Activated naive CD8-positive, alpha-beta T cell treated with anti-CD3 and anti-CD28 coated beads for 36 hours (primary cell): ENCODE measurements around the gene RNASE12. TPM values are rescaled to one million over a fixed set of nuclear protein-coding genes. Genes with fewer than 3 reads are reported as not detected.
"Not testable (repeated sequence)": the region's sequence is repeated elsewhere in the genome, so short reads cannot be mapped to it uniquely, and the experiment has no call there.

Experiments used
- DNase-seq: peaks from one replicate; pipeline ENCODE4 v3.0.0; 2021
- H3K27ac Mint-ChIP-seq: one replicate; pipeline ENCODE4 v1.8.0; 2022; ENCODE audit warnings: mild to moderate bottlenecking, moderate library complexity, mixed read lengths
- H3K27me3 Mint-ChIP-seq: one replicate; pipeline ENCODE4 v1.8.0; 2022; ENCODE audit warnings: mild to moderate bottlenecking, mixed read lengths
- H3K36me3 Mint-ChIP-seq: one replicate; pipeline ENCODE4 v1.8.0; 2021; ENCODE audit warnings: mild to moderate bottlenecking, mixed read lengths
- H3K4me1 Mint-ChIP-seq: one replicate; pipeline ENCODE4 v1.8.0; 2021; ENCODE audit warnings: mixed read lengths
- H3K4me3 Mint-ChIP-seq: one replicate; pipeline ENCODE4 v1.8.0; 2022; ENCODE audit warnings: mild to moderate bottlenecking, moderate library complexity, mixed read lengths
- H3K9me3 Mint-ChIP-seq: one replicate; pipeline ENCODE4 v1.8.0; 2022; ENCODE audit warnings: mixed read lengths
- total RNA-seq, 2 experiments: library from RNA; stranded (reverse); gene quantifications; one replicate each; pipeline ENCODE4 v1.2.3, GENCODE V29; 2021

Gene RNASE12
- total RNA-seq, 2 experiments from 2014 or later: not detected

DNA sequence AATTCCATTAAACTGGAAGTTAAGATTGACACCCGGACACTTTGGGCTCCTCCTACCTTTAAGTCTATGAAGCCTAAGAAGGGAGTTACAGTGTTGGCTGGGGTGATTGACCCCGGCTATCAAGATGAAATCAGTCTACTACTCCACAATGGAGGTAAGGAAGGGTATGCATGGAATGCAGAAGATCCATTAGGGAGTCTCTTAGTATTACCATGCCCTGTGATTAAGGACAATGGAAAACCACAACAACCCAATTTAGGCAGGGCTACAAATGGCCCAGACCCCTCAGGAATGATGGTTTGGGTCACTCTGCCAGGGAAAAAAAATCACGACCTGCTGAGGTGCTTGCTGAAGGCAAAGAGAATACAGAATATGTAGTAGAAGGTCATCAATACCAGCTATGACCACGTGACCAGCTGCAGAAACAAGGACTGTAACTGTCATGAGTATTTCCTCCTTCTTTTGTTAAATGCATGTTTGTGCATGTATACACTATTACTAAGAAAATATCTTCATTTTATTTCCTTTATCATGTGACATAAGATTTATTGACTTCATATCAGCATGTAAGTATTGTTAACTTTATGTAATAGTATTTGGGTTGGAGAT, 18.7 kb downstream of the RNASE12 start:
- not testable (repeated sequence) for H3K9me3 Mint-ChIP-seq, H3K27ac Mint-ChIP-seq, H3K27me3 Mint-ChIP-seq, H3K4me3 Mint-ChIP-seq, DNase-seq, H3K4me1 Mint-ChIP-seq, H3K36me3 Mint-ChIP-seq

DNA sequence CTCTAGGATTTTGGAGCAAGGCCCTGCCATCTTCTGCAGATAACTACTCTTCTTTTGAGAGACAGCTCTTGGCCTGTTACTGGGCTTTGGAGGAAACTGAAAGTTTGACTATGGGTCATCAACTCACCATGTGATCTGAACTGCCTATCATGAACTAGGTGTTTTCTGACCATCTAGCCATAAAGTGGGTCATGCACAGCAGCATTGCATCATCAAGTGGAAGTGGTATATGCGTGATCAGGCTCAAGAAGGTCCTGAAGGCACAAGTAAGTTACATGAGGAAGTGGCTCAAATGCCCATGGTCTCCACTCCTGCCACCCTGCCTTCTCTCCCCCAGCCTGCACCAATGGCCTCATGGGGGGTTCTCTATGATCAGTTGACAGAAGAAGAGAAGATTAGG, 20.5 kb downstream of the RNASE12 start:
- not testable (repeated sequence) for DNase-seq, H3K9me3 Mint-ChIP-seq, H3K27me3 Mint-ChIP-seq, H3K4me3 Mint-ChIP-seq, H3K4me1 Mint-ChIP-seq, H3K36me3 Mint-ChIP-seq, H3K27ac Mint-ChIP-seq

DNA sequence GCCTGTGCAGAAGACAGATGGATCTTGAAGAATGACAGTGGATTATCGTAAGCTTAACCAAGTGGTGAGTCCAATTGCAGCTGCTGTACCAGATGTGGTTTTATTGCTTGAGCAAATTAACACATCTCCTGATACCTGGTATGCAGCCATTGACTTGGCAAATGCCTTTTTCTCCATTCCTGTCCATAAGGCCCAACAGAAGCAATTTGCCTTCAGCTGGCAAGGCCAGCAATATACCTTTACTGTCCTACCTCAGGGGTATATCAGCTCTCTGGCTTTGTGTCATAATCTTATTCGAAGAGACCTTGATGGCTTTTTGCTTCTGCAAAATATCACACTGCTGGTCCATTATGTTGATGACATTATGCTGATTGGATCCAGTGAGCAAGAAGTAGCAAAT, 21.3 kb downstream of the RNASE12 start:
- H3K4me3 Mint-ChIP-seq, H3K9me3 Mint-ChIP-seq, H3K4me1 Mint-ChIP-seq, DNase-seq, H3K36me3 Mint-ChIP-seq, H3K27ac Mint-ChIP-seq, H3K27me3 Mint-ChIP-seq: not testable (repeated sequence)

DNA sequence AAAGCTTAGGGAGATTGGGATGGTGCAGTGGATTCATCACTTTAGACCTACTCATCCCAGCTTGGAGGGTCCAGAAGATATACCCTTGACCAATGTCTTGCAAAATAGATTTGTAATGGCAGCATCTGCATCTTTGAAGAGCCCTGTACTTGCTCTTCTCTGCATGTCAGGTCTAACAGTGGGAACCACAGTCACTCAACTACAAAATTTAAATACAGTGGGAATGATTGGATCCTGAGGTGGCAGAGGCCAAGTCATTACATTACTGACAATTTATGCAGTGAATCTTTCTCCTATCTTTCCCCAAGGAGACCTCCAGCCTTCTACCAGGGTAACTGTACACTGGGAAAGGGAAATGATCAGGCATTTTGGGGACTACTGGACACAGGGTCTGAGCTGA, 22.1 kb downstream of the RNASE12 start:
- Mint-ChIP-seq H3K9me3 (peaks cover 10% of the 10 kb centered on the region), H3K27ac (no peak overlapping the region), H3K4me3 (no peak overlapping the region), H3K27me3 (no peaks in the 10 kb centered on the region), H3K36me3 (no peaks in the 10 kb centered on the region), H3K4me1 (peaks cover 8% of the 10 kb centered on the region)
- DNase-seq: no peak

DNA sequence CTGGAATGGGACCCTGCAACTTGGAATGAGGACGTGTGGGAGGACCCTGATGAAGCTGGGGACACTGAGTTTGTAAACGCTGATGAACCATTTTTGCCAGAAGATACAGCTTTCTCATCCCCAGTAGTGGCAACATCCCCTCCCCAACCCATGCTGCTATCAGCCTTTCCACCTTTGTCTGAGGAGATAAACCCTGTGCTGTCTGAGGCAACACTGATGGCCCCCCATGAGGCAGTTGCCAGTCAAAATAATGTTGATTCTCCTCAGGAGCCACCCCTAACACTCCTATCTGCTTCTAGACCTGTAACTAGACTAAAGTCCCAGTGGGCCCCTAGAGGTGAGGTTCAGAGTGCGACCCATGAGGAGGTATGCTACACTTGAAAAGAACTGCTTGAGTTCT, 22.8 kb downstream of the RNASE12 start:
- no peak for DNase-seq
- Mint-ChIP-seq H3K36me3 (no peaks in the 10 kb centered on the region), H3K4me3 (no peak overlapping the region), H3K27ac (no peak overlapping the region), H3K9me3 (peaks cover 10% of the 10 kb centered on the region), H3K27me3 (no peaks in the 10 kb centered on the region), H3K4me1 (peaks cover 8% of the 10 kb centered on the region)

DNA sequence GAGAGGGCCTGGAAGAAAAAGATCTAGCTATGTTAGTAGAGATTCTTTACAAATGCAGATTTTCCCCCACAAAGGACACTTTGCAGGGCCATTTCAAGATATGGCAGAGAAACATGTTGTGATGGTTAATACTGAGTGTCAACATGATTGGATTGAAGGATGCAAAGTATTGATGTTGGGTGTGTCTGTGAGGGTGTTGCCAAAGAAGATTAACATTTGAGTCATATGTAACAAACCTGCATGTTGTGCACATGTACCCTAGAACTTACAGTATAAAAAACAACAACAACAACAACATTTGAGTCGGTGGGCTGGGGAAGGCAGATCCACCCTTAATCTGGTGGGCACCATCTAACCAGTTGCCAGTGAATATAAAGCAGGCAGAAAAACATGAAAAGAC, 24.0 kb downstream of the RNASE12 start:
- not testable (repeated sequence) for DNase-seq, H3K36me3 Mint-ChIP-seq, H3K9me3 Mint-ChIP-seq, H3K27me3 Mint-ChIP-seq, H3K27ac Mint-ChIP-seq, H3K4me3 Mint-ChIP-seq, H3K4me1 Mint-ChIP-seq

DNA sequence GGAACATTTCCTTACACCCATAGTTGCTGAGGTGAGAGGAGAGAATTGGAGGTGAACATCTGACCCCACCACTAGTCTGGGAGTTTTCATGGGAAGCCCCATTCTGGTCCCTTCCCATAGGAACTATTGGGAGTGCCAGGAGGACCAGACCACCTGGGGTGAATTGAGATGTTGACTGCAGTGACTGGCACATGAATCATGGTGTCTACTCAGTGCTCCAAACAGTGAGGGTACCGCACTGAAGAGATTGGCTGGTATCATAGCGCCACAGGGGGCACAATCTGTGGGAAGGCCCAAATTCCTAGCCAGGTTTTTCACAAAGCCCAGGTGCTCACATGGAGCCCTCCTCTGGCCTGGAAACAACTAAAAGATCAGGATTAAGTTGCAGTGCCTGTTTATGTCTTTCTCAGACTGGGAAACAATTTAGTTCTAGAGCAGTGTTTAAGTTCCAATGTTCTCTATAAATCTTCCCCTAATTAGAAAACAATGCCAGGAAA, 26.6 kb downstream of the RNASE12 start:
- H3K4me3 Mint-ChIP-seq: no peak overlapping the region
- peaks cover 10% of the 10 kb centered on the region for H3K9me3 Mint-ChIP-seq
- H3K4me1 Mint-ChIP-seq: peaks cover 8% of the 10 kb centered on the region

DNA sequence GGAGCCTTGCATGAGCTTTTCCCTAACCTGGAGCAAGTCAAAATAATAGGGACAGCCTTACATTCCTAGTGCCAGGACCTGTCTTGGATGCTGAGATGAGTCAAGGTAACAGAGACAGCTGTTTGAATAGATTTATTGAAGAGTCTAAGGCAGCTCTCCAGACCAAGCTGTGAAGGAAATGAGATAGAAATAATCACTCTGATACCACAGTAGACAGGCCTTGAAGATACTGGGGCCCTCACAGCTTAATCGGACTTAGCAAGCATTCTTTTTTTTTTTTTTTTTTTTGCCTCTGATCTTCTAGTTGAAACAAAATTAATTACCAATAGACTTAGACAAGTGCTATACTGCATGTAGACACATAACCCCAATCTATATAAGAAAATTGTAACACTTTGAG, 27.2 kb downstream of the RNASE12 start:
- Mint-ChIP-seq H3K27ac (no peak overlapping the region), H3K4me3 (no peak overlapping the region), H3K9me3 (peaks cover 5% of the 10 kb centered on the region), H3K27me3 (no peaks in the 10 kb centered on the region), H3K36me3 (no peaks in the 10 kb centered on the region), H3K4me1 (peaks cover 8% of the 10 kb centered on the region)
- DNase-seq: no peak

More for the DNA sequence above, 26.6 kb downstream of the RNASE12 start:
- no peak for DNase-seq
- H3K27ac Mint-ChIP-seq: no peak overlapping the region
- no peaks in the 10 kb centered on the region for H3K27me3 Mint-ChIP-seq
- H3K36me3 Mint-ChIP-seq: no peaks in the 10 kb centered on the region

DNA sequence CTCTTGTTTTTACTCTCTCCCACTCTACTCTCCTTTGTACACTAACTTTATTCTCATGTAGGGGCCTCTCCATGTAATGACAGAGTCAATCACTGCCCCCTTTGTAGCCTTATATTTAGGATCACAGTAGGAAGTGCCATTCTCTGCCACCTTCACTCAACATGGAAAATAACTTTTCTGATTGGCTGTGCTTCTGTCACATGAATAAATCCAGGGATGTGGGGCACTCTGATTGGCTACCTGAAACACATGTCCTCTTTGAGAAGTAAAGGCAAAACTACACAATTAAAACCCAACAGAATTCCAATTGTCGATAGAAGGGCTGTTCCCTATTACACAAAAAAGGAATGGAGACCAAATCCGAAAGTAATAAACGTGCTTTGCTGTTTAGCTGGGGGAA, 30.2 kb downstream of the RNASE12 start, which contains the start of gene RNASE9:
TSS of gene RNASE9 (minus strand) at position 87 of the 400 bp plus-strand sequence.
- Mint-ChIP-seq H3K4me3 (no peak within 1 kb of the TSS), H3K4me1 (no peaks in the 10 kb centered on the region), H3K36me3 (no peaks in the 10 kb centered on the region), H3K27ac (no peak within 1 kb of the TSS), H3K27me3 (no peaks in the 10 kb centered on the region), H3K9me3 (no peaks in the 10 kb centered on the region)
- DNase-seq: no peak

DNA sequence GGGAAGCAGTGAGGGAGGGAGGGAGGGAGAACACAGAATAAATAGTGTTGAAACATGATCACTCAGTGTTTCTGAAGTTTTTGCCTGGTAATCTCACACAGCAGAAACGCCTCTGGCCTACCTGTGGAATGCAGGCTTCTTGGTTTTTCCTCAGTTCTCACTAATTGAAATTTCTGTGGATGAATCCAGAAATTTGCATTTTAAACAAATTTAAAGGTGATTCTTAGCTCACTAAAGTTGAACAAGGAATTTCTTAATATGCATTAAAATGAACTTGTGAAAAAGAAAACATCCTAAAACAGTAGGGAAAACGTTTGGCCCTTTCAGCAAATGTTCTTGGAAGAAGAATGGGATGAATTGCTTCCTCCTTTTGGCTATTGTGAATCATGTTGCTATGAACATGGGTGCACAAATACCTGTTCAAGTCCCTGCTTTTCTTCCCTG, 31.7 kb downstream of the RNASE12 start:
- no peak for DNase-seq
- Mint-ChIP-seq H3K27me3 (no peaks in the 10 kb centered on the region), H3K36me3 (no peaks in the 10 kb centered on the region), H3K9me3 (no peaks in the 10 kb centered on the region), H3K27ac (no peak overlapping the region), H3K4me3 (no peak overlapping the region), H3K4me1 (no peaks in the 10 kb centered on the region)

DNA sequence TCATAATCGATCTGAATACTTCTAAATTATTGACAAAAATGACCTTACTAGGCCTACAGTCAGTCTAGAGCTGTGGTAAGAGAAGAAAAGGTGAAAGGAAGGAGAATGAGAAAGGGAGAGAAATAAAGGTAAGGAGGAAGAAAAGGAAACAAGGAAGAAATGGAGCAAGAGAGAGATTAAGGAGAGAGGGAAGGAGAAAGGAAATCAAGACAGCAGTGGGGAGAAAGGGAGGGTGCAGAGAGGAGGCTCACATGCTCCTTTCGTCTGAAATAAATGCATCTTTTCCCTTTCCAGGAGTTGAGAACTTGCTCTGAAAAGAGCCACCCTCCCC, 34.0 kb downstream of the RNASE12 start:
- Mint-ChIP-seq H3K27ac (no peak overlapping the region), H3K27me3 (no peaks in the 10 kb centered on the region), H3K4me1 (no peaks in the 10 kb centered on the region), H3K9me3 (no peaks in the 10 kb centered on the region), H3K36me3 (no peaks in the 10 kb centered on the region), H3K4me3 (no peak overlapping the region)
- DNase-seq: no peak

DNA sequence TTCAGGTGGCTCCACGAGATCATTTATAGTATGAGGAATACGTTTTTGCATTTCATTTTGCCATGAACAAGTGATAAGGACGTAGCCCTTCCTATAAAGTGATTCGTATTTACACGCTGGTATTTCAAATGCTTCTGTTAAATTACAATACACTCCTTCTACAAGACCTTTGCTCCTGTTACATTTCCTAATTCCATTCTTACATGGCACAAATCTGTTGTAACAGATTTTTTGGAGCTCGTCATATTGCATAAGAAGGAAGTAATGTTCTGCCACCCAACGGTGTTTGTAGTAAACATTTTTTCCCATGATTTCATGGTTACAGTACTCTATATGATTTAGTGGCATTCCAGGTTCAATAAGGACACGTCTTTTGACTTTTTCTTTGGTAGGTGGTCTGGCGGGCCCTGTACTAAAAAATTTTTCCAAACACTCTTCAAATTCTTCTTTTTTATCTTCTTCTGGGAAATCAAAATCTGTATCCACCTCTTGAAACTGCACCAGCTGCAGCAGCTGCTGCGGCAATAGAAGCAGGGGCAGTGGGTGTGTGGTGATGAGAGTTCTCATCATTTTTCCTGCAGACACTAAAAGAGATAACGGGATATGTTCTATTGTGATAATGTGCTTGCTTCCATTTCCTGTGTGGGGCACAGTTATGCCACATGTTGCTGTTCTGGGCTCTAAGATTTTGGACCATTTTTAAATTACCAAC, 34.5 kb downstream of the RNASE12 start:
- no peaks in the 10 kb centered on the region for H3K36me3 Mint-ChIP-seq
- no peak overlapping the region for H3K4me3 Mint-ChIP-seq
- H3K9me3 Mint-ChIP-seq: no peaks in the 10 kb centered on the region
- H3K27me3 Mint-ChIP-seq: no peaks in the 10 kb centered on the region
- no peak for DNase-seq
- H3K4me1 Mint-ChIP-seq: no peaks in the 10 kb centered on the region
- no peak overlapping the region for H3K27ac Mint-ChIP-seq

DNA sequence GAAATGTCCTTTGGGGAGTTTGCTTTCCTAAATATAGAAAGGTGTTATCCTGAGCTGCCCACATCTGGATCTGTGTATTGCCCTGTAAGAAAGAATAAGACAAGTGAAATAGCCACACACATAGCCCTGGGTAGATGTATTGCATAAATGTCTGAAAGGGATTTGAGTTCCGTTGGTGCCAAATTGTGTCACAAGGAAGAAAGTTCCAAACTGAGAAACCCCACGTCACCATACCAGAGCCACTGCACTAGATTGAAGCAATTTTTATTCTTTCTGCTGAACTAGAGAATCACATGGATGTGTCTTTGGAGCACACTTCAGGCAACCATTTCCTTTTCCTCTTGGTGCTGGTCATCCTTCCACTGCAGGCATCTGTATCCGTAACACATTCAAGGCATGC, 35.3 kb downstream of the RNASE12 start:
- no peaks in the 10 kb centered on the region for H3K36me3 Mint-ChIP-seq
- no peak overlapping the region for H3K4me3 Mint-ChIP-seq
- H3K27ac Mint-ChIP-seq: no peak overlapping the region
- no peaks in the 10 kb centered on the region for H3K9me3 Mint-ChIP-seq
- DNase-seq: no peak
- no peaks in the 10 kb centered on the region for H3K4me1 Mint-ChIP-seq
- H3K27me3 Mint-ChIP-seq: no peaks in the 10 kb centered on the region

DNA sequence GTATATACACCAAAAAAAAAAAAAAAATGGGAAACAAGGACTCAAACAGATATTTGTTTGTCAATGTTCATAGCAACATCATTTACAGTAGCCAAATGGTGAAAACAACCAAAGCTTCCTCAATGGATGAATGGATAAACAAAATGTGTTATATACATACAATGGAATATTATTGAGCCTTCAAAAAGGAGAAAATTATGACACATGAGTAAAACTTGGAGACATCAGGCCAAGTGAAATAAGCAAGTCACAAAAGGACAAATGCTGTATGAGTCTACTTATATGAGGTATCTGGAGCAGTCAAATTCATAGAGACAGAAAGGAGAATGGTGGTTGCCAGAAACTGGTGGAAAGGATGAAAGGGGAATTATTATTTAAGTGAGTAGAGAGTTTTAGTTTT, 38.2 kb downstream of the RNASE12 start:
- Mint-ChIP-seq H3K27me3 (no peaks in the 10 kb centered on the region), H3K36me3 (no peaks in the 10 kb centered on the region)

DNA sequence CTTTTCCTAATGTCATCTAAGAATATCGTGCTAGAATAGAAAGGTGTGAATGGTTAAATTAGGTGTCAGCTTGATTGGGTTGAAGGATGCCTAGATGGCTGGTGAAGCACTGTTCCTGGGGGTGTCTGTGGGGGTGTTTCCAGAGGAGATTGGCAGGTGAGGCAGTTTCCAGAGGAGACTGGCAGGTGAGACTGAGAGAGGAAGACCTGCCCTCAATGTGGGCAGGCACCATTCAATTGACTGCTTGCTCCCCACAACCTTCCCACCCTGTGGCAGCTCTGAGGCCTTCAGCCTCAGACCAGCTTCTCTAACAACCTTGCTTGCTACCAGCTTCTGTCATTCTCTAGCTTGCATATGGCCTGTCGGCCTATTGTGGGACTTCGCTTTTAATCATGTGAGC, 39.6 kb downstream of the RNASE12 start:
- H3K9me3 Mint-ChIP-seq: no peaks in the 10 kb centered on the region
- H3K27ac Mint-ChIP-seq: no peak overlapping the region
- no peak overlapping the region for H3K4me3 Mint-ChIP-seq
- no peaks in the 10 kb centered on the region for H3K27me3 Mint-ChIP-seq
- no peaks in the 10 kb centered on the region for H3K36me3 Mint-ChIP-seq
- no peak for DNase-seq
- no peaks in the 10 kb centered on the region for H3K4me1 Mint-ChIP-seq

More for the DNA sequence above, 38.2 kb downstream of the RNASE12 start:
- H3K27ac Mint-ChIP-seq: no peak overlapping the region
- H3K9me3 Mint-ChIP-seq: no peaks in the 10 kb centered on the region
- H3K4me3 Mint-ChIP-seq: no peak overlapping the region
- no peaks in the 10 kb centered on the region for H3K4me1 Mint-ChIP-seq
- no peak for DNase-seq

DNA sequence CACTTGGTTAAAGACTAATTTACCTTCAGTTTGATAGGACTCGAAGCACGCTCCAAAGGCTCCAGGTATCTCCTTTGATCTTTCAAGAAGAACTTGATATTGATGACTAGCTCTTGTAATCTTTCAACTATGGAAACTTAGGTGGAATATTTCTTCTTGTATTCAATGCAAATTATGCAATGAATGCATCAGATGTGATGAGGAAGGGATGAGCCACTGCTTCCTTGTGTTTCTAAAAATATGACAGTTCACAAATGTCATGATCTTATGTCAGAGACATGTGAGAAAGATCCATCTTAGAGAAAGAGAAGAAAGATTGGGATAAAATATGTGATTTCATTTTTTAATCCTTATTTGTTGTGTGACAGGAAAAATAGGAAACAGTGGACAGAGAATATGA, 40.2 kb downstream of the RNASE12 start:
- Mint-ChIP-seq H3K4me1 (no peaks in the 10 kb centered on the region), H3K27me3 (no peaks in the 10 kb centered on the region), H3K36me3 (no peaks in the 10 kb centered on the region), H3K9me3 (no peaks in the 10 kb centered on the region), H3K4me3 (no peak overlapping the region), H3K27ac (no peak overlapping the region)
- DNase-seq: no peak
